ENCODE results near the gene ADGRL3. TPM values are rescaled to one million over a fixed set of nuclear protein-coding genes. Genes with fewer than 3 reads are reported as not detected.

Gene ADGRL3
- 15.0 and 27.0 TPM in 2 replicates for polyA plus RNA-seq

DNA sequence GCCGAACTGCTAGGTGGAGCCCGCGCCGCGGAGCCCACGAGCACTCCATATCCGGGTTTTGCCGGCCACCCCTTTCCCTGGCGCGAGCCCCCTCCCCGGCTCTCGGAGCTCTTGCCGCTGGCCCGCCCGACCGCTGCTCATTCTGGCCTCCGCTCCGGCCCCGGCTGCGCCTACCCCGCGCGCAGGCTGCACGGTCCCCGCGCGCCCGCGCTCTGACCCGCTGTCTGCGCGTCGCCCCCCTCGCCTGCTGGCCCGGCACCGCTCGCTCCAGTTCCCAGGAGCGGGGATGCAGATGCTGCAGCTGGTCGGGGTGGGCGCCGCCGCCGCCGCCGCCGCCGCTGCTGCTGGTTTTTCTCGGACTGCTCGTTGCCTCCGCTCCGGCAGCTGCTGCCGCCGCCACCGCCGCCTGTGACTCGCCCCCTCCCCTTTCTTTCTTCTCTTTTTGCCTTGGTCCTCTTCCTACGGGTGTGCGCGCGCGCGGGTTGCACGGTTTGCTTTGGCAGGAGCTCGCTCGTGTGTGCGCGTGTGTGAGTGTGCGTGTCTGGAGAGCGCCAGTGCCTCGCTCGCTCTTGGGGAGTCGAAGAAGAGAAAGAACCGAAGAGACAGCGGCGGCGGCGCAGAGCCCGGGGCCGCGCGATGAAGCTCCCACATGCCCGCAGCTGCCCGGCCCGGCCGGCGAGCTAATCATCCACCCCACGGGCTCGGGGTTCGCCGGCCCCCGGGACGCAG is at the start of gene ADGRL3:
TSS of gene ADGRL3 (plus strand) at position 140 of the 729 bp plus-strand sequence.

Data from Purkinje cell (primary cell).